IPS-20b (cell line): ENCODE results near the gene NOVA2.

Experiments
- H3K27ac ChIP-seq: one replicate; pipeline ENCODE4 v1.5.1; 2013; ENCODE audit warnings: low read length
- H3K27me3 ChIP-seq: 2 replicates; pipeline ENCODE4 v1.6.1; 2013; ENCODE audit warnings: mild to moderate bottlenecking, low read length, inconsistent platforms; ENCODE audit not compliant: insufficient read depth
- H3K36me3 ChIP-seq: 2 replicates; pipeline ENCODE4 v1.6.1; 2013; ENCODE audit warnings: low read depth, mild to moderate bottlenecking, inconsistent platforms, low read length, moderate library complexity; ENCODE audit not compliant: insufficient read depth
- H3K4me1 ChIP-seq: 2 replicates; pipeline ENCODE4 v1.6.1; 2013; ENCODE audit warnings: mild to moderate bottlenecking, control low read depth, inconsistent platforms, low read length, moderate library complexity; ENCODE audit not compliant: insufficient read depth
- H3K4me3 ChIP-seq: 2 replicates; pipeline ENCODE4 v1.5.1; 2013; ENCODE audit warnings: mild to moderate bottlenecking, low read length, inconsistent platforms
- H3K9ac ChIP-seq: 2 replicates; pipeline ENCODE4 v1.6.1; 2013; ENCODE audit warnings: low read depth, mild to moderate bottlenecking, inconsistent platforms, low read length, moderate library complexity
- H3K9me3 ChIP-seq: 2 replicates; pipeline ENCODE4 v1.6.1; 2013; ENCODE audit warnings: mild to moderate bottlenecking, low read depth, low read length, inconsistent platforms; ENCODE audit not compliant: insufficient read depth

NOVA2 gene

DNA sequence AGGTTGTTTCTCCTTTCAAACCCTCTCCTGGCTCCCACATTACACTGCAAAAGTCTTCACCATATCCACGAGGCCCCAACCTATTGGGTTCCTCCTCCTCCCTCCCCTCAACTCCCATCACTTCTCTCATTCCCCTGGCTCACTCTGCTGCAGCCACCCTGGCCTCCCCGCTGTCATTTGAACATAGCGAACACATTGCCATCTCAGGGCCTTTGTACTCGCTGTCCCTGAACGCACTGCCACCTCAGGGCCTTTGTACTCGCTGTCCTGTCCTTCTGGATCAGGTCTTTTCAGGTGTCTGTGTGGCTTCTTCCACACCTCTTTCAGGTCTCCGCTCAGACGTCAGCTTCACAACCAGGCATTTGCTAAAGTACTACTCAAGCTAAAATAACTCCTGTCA is 23.3 kb upstream of the NOVA2 start:
- Histone ChIP-seq H3K9ac (no peak overlapping the region), H3K4me3 (no peak overlapping the region), H3K27ac (no peak overlapping the region), H3K27me3 (peaks cover 6% of the 10 kb centered on the region; the same call in 1 of the 2 replicates), H3K9me3 (no peaks in the 10 kb centered on the region), H3K36me3 (no peaks in the 10 kb centered on the region), H3K4me1 (no peaks in the 10 kb centered on the region)

DNA sequence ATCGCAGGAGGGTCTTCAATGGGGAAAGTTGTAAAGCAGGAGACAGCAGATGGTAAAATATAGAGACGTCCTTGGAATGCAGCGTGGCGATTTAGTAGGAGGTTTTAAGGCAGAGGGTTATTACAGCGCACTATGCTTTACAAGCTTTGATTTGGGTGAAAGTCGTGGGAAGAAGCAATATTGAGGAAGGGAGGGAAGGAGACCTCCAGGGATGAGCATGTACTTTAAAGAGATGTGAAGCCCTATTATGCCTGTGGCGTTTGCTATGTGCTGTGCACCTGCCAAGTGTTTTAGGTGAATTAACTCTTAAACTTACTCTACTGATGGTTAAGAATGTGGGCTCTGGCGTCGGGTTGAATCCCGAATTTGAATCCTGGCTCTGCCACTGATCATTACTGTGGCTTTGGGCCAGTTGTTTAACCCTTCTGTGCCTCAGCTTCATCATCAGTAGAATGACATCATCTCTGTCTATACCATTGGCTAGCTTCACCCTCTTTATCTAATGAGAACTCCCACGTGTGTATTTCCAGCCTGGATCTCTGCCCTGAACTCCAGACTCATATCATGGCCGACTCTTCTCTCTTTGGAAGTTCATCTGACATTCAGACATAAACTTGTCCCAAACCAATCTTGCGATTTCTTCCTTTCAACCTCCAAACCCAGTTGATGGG is 22.2 kb upstream of the NOVA2 start:
- Histone ChIP-seq H3K36me3 (no peaks in the 10 kb centered on the region), H3K27ac (no peak overlapping the region), H3K27me3 (peaks cover 6% of the 10 kb centered on the region; the same call in 1 of the 2 replicates)

DNA sequence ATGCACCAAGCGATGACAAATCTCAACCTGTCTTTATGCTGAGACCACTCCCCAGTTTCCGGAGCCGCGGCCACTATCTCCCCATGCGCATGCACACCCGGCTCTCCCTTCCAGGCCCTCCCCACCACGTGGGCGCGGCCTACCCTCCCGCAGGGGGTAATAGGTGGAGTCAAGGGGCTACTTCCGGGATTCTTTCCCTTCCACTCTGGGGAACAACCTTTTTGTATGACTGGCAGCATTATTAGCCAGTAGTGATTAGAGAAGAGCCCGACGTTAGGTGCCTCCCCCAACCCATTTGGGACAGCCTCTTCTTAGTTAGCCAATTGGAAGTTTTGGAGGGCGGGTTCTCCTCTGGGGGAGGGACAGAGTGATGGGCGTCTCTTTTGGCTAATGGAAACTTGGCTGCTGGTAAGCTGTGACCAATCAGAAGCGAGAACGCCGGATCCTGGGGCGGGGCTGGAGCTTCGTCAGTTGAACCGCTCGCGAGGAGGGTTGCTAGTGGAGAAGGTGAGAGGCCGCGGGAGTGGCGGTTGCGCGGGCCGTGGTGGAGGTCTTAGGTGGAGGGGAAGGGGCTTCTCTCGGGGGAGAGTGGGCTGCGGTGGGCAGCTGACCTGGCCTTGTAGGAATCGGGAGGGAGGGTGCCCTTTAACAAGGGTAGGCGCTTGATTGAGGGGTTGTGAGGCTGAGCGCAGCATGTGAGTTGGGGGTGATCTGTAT is 21.5 kb upstream of the NOVA2 start, which contains the start of gene CCDC61:
CCDC61 (plus strand) TSS at position 470 of the 717 bp plus-strand sequence. CDS start 7,552 bp downstream, outside the sequence.
- Histone ChIP-seq H3K27ac (no peak within 1 kb of the TSS), H3K9ac (peak within 1 kb of the TSS; percentile 87), H3K4me1 (no peaks in the 10 kb centered on the region), H3K4me3 (peak within 1 kb of the TSS; percentile 95), H3K27me3 (peaks cover 1% of the 10 kb centered on the region; the same call in 1 of the 2 replicates), H3K36me3 (no peaks in the 10 kb centered on the region), H3K9me3 (no peaks in the 10 kb centered on the region)

More for the DNA sequence above, 22.2 kb upstream of the NOVA2 start:
- Histone ChIP-seq H3K9ac (peak overlapping the region; percentile 87), H3K4me3 (peak overlapping the region; percentile 95), H3K9me3 (no peaks in the 10 kb centered on the region), H3K4me1 (no peaks in the 10 kb centered on the region)

DNA sequence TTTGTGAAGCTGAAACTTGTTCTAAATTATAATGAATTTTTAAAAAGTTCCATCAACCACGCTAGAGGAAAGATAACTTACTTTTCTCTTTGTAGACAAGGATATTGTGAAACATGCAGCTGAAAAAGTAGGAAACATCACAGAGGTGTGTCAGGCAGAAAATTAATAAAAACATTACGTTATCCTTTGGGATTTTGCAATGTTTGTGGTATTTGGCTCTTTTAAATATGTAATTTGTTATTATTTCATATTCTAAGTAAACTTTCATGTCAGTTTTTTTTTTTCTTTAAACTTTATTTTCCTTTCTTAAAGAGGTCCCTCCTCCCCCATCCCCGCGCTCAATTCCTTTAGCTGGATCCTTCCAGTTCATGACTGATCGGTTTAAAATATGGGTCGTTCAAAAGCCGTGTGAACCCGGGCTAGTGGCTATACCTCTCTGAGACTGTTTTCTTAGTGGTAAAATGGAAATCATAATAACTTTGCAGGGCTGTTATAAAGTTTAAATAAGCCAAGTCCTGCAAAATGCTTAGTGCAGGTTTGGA is 20.9 kb upstream of the NOVA2 start:
- Histone ChIP-seq H3K4me1 (no peaks in the 10 kb centered on the region), H3K36me3 (no peaks in the 10 kb centered on the region), H3K4me3 (peak overlapping the region; percentile 75), H3K27me3 (no peaks in the 10 kb centered on the region), H3K9me3 (no peaks in the 10 kb centered on the region), H3K27ac (no peak overlapping the region), H3K9ac (peak overlapping the region; percentile 60; the same call in 1 of the 2 replicates)

DNA sequence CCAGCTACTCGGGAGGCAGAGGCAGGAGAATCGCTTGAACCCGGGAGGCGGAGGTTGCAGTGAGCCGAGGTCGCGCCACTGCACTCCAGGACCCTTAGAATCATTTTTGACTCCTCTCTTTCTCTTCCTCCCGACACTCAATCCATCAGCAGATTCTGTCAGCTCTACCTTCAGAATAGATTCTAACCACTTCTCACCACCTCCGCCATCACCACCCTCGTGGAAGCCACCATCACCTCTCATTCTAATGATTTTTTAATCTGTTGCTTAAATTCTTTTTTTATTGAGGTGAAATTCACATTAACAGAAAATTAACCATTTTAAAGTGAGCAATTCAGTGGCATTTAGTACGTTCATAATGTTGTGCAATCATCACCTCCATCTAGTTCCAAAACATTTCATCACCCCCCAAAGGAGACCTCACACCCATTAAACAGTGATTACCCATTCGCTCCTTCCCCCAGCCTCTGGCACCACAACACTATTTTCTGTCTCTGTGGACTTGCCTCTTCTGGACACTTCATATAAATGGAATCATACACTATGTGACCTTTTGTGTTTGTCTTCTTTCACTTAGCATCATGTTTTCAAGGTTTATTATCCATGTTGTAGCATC is 16.6 kb upstream of the NOVA2 start:
- Histone ChIP-seq H3K9me3 (no peaks in the 10 kb centered on the region), H3K27me3 (no peaks in the 10 kb centered on the region), H3K36me3 (no peaks in the 10 kb centered on the region), H3K4me1 (no peaks in the 10 kb centered on the region), H3K4me3 (no peak overlapping the region), H3K27ac (no peak overlapping the region), H3K9ac (no peak overlapping the region)

DNA sequence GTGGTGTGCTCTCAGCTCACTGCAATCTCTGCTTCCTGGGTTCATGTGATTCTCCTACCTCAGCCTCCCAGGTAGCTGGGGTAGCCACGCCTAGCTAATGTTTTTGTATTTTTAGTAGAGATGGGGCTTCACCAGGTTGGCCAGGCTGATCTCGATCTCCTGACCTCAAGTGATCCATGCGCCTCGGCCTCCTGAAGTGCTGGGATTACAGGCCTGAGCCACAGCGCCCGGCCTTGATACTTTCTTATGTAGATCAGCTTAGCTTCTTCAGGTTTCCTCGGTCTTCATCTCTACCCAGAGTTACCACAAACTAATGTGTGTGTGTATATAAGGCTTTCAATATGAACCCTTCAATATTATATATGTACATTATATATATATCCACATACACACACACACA is 11.7 kb upstream of the NOVA2 start:
- Histone ChIP-seq H3K27ac (no peak overlapping the region), H3K4me3 (no peak overlapping the region), H3K9me3 (no peaks in the 10 kb centered on the region), H3K27me3 (no peaks in the 10 kb centered on the region), H3K9ac (no peak overlapping the region), H3K36me3 (no peaks in the 10 kb centered on the region), H3K4me1 (peaks cover 6% of the 10 kb centered on the region; the same call in 1 of the 2 replicates)

DNA sequence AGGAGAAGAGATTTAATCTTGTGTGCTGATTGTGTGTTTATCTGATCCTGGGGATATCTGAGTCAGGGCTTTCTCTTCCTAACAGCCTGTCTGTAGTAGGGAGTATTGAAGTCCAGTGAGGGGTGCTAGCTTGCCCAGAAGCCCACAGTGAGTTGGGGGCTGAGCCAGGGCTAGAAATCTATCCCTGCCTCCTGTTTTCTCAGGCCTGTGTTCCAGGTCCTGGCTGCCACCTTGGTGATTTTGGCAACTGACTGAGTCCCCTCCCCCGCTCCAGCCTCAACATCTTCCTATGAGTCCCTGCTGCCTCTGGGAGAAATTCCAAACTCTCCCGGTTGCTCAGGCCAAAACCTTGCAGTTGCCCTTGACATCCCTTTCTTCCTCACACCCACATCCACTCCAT is 7.7 kb upstream of the NOVA2 start:
- Histone ChIP-seq H3K9ac (no peak overlapping the region; the same call in 1 of the 2 replicates), H3K9me3 (no peaks in the 10 kb centered on the region), H3K27me3 (no peaks in the 10 kb centered on the region), H3K27ac (no peak overlapping the region), H3K36me3 (no peaks in the 10 kb centered on the region), H3K4me3 (no peak overlapping the region), H3K4me1 (peaks cover 6% of the 10 kb centered on the region; the same call in 1 of the 2 replicates)

DNA sequence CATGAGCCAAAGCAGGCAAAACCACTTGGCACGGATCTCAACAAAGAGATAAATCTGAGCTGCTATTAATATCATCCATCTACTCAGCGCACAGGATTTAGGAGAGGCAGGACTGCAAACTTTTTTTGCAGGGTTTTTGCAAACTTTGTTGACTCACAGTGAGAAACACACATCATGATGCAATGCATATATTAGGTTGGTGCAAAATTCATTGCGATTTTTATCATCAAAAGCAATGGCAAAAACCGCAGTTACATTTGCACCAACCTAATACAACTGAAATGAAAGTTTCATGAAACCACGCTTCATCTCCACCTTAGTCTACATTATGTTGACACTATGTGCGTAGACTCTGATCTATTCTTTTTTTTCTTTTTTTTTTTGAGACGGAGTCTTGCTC is 4.5 kb upstream of the NOVA2 start:
- Histone ChIP-seq H3K9me3 (no peaks in the 10 kb centered on the region), H3K9ac (no peak overlapping the region), H3K27ac (no peak overlapping the region), H3K4me3 (no peak overlapping the region), H3K4me1 (peaks cover 6% of the 10 kb centered on the region; the same call in 1 of the 2 replicates), H3K36me3 (no peaks in the 10 kb centered on the region), H3K27me3 (peaks cover 5% of the 10 kb centered on the region; the same call in 1 of the 2 replicates)

DNA sequence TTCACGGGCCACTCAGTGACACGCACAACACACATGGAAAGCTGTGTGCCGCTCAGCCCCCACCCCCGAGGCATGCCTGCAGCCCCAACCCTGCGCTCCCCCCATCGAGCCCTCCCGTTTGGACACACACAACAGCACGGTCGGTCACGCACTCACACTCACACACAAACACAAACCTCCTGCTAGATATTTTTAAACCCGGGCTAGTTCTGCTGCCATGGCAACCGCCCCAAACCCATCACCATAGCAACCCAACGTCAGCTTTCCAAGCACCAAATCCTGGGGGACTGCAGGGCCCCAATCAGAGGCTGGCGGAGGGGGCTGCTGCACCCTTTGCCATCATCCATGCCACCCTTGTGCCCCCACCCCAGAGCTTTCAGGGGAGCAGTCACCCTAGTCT is 2.5 kb upstream of the NOVA2 start:
- Histone ChIP-seq H3K9me3 (no peaks in the 10 kb centered on the region), H3K27ac (no peak overlapping the region), H3K36me3 (no peaks in the 10 kb centered on the region), H3K27me3 (peaks cover 19% of the 10 kb centered on the region), H3K9ac (no peak overlapping the region), H3K4me1 (peaks cover 1% of the 10 kb centered on the region; the same call in 1 of the 2 replicates), H3K4me3 (no peak overlapping the region)

DNA sequence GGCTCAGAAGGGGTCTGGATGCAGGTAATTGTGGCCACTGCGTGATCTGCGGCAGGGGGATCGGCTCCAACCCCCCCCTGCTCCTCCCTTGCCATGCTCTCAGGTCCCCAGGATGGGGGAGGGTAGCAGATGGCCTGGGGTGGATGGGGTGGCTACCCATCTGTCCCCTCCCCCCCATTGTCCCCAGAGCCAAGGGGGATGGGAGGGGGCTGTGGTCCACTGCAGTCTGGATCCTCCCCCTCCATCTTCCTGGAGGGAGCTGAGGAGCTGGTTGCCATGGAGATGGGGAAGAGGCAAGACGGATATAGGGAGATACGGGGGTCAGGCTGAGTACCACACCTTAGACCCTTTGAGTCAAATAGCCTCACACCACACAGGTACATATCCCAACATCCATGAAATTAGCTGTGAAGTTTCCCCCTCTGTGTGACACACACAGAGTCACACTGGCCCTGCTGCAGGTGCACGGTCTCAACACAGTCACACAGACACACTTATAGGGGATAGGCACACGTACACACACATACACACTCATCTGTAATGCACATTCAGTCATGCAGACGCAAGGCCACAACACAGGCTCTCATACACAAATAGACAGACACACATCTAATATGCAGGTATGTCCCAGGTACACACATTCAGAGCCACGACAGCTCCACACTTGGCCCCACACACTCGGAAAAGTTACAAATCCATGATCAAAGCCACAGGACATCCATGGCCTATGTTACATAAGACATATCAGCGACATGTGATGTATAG is 1.8 kb upstream of the NOVA2 start:
- Histone ChIP-seq H3K27me3 (peaks cover 19% of the 10 kb centered on the region), H3K4me1 (no peaks in the 10 kb centered on the region; the same call in 1 of the 2 replicates)

More for the DNA sequence above, 1.8 kb upstream of the NOVA2 start:
- no peak overlapping the region for H3K4me3 ChIP-seq
- H3K9ac ChIP-seq = no peak overlapping the region
- no peak overlapping the region for H3K27ac ChIP-seq
- no peaks in the 10 kb centered on the region for H3K9me3 ChIP-seq
- H3K36me3 ChIP-seq = no peaks in the 10 kb centered on the region
